DND-41 (cell line): ENCODE measurements around the gene MGAT5.

Source experiments
- ATAC-seq: fragments of 200-7000 bp; cut with Tn5 transposase; 3 replicates; pipeline ENCODE4 v1.9.1; 2021; ENCODE audit warnings: low read depth; ENCODE audit not compliant: insufficient read depth
- DNase-seq: peaks from one replicate; pipeline ENCODE4 v3.0.0-alpha.2; 2020
- H2AFZ ChIP-seq: 2 replicates; pipeline ENCODE4 v1.6.0; 2012; ENCODE audit warnings: low read depth, low read length
- H3K27ac ChIP-seq: 2 replicates; pipeline ENCODE4 v1.5.1; 2012; ENCODE audit warnings: low read length, inconsistent platforms
- H3K27me3 ChIP-seq: fragments of 200-600 bp; sonication (generic); 2 replicates; pipeline ENCODE4 v1.6.0; 2012; ENCODE audit warnings: low read length, mild to moderate bottlenecking, inconsistent platforms; ENCODE audit not compliant: insufficient read depth, poor library complexity
- H3K36me3 ChIP-seq: 2 replicates; pipeline ENCODE4 v1.5.1; 2012; ENCODE audit warnings: low read length, inconsistent platforms; ENCODE audit not compliant: insufficient read depth
- H3K4me1 ChIP-seq: 2 replicates; pipeline ENCODE4 v1.5.1; 2012; ENCODE audit warnings: mild to moderate bottlenecking, low read length; ENCODE audit not compliant: insufficient read depth
- H3K4me2 ChIP-seq: 2 replicates; pipeline ENCODE4 v1.6.0; 2012; ENCODE audit warnings: mild to moderate bottlenecking, moderate library complexity, low read length, inconsistent platforms; ENCODE audit not compliant: insufficient read depth
- H3K4me3 ChIP-seq, 2 experiments: fragments of 200-600 bp in 1 of 2; shearing (Covaris generic) in 1 of 2; 2 replicates each; pipeline ENCODE4 v1.5.1; 2012 to 2016; ENCODE audit warnings: inconsistent platforms in 2 of 2, low read length in 2 of 2, mild to moderate bottlenecking in 2 of 2, low read depth in 1 of 2, moderate library complexity in 1 of 2
- H3K79me2 ChIP-seq: 2 replicates; pipeline ENCODE4 v1.6.0; 2012; ENCODE audit warnings: low read length, inconsistent platforms; ENCODE audit not compliant: insufficient read depth
- H3K9ac ChIP-seq: 2 replicates; pipeline ENCODE4 v1.6.0; 2012; ENCODE audit warnings: low read depth, mild to moderate bottlenecking, inconsistent platforms, low read length, moderate library complexity
- H3K9me3 ChIP-seq: 2 replicates; pipeline ENCODE4 v1.5.1; 2012; ENCODE audit warnings: low read length, moderate library complexity, mild to moderate bottlenecking, inconsistent platforms; ENCODE audit not compliant: insufficient read depth, severe bottlenecking
- H4K20me1 ChIP-seq: 2 replicates; pipeline ENCODE4 v1.6.0; 2012; ENCODE audit warnings: low read length; ENCODE audit not compliant: insufficient read depth
- CTCF ChIP-seq: IDR thresholded peaks from 2 replicates; pipeline ENCODE4 v1.5.1; 2012; ENCODE audit warnings: borderline replicate concordance, low read length, moderate library complexity, mild to moderate bottlenecking; ENCODE audit not compliant: poor library complexity, severe bottlenecking; ENCODE audit errors: extremely low read depth
- EZH2 ChIP-seq: IDR thresholded peaks from 3 replicates; pipeline ENCODE4 v1.6.1; 2012; ENCODE audit warnings: borderline replicate concordance, low read depth, mild to moderate bottlenecking, moderate library complexity, low read length, inconsistent platforms; ENCODE audit not compliant: severe bottlenecking

The MGAT5 gene

GRCh38 chr2:134280231-134280630 lies 26.4 kb downstream of the MGAT5 start:
- no peak for ATAC-seq
- H3K4me1 ChIP-seq, result peaks cover 32% of the 10 kb centered on the region
- no peak for TF ChIP-seq EZH2
- no peak for TF ChIP-seq CTCF

GRCh38 chr2:134280726-134281125 lies 26.9 kb downstream of the MGAT5 start:
- Histone ChIP-seq H3K79me2 (peaks cover 2% of the 10 kb centered on the region), H3K36me3 (peaks cover 3% of the 10 kb centered on the region; the same call in 1 of the 2 replicates), H3K27me3 (no peaks in the 10 kb centered on the region), H2AFZ (no peak overlapping the region), H3K4me2 (no peak overlapping the region), H3K4me1 (peaks cover 32% of the 10 kb centered on the region), H3K27ac (no peak overlapping the region), H3K9ac (no peak overlapping the region), H4K20me1 (peaks cover 17% of the 10 kb centered on the region; the same call in 1 of the 2 replicates), H3K9me3 (no peaks in the 10 kb centered on the region), H3K4me3 (no peak overlapping the region)
- TF ChIP-seq EZH2 (no peak), CTCF (no peak)
- no peak for DNase-seq
- no peak for ATAC-seq

More at GRCh38 chr2:134280231-134280630, 26.4 kb downstream of the MGAT5 start:
- Histone ChIP-seq H3K9ac (no peak overlapping the region), H4K20me1 (peaks cover 17% of the 10 kb centered on the region; the same call in 1 of the 2 replicates), H3K9me3 (no peaks in the 10 kb centered on the region), H3K4me2 (no peak overlapping the region), H2AFZ (no peak overlapping the region), H3K79me2 (peaks cover 2% of the 10 kb centered on the region), H3K27me3 (no peaks in the 10 kb centered on the region), H3K36me3 (peaks cover 3% of the 10 kb centered on the region; the same call in 1 of the 2 replicates), H3K27ac (no peak overlapping the region), H3K4me3 (no peak overlapping the region)
- DNase-seq, result no peak

GRCh38 chr2:134281815-134282419 lies 28.0 kb downstream of the MGAT5 start:
- TF ChIP-seq EZH2 (no peak), CTCF (no peak)
- no peak overlapping the region for H3K4me3 ChIP-seq
- no peak for DNase-seq
- no peak overlapping the region for H3K27ac ChIP-seq
- H3K27me3 ChIP-seq, result no peaks in the 10 kb centered on the region
- peaks cover 7% of the 10 kb centered on the region for H3K79me2 ChIP-seq
- no peak overlapping the region for H3K4me2 ChIP-seq
- peaks cover 3% of the 10 kb centered on the region; the same call in 1 of the 2 replicates for H3K36me3 ChIP-seq
- no peak for ATAC-seq
- H3K9ac ChIP-seq, result no peak overlapping the region
- H3K9me3 ChIP-seq, result no peaks in the 10 kb centered on the region
- H2AFZ ChIP-seq, result no peak overlapping the region
- H4K20me1 ChIP-seq, result peaks cover 17% of the 10 kb centered on the region; the same call in 1 of the 2 replicates
- H3K4me1 ChIP-seq, result peaks cover 35% of the 10 kb centered on the region
